Activated T-cell treated with anti-CD3 and anti-CD28 coated beads, Interleukin-2, amount 50 U/mL, for 72 hours (primary cell): ENCODE measurements around the gene ELF2. TPM values are rescaled to one million over a fixed set of nuclear protein-coding genes. Genes with fewer than 3 reads are reported as not detected.
"Not testable (repeated sequence)": the region's sequence is repeated elsewhere in the genome, so short reads cannot be mapped to it uniquely, and the experiment has no call there.

ENCODE experiments used
- ATAC-seq, 2 donors: fragments of 150-1000 bp; cut with Tn5 transposase; replicated peaks in 1 of 2; 2 replicates each; pipeline ENCODE4 v1.10.0; 2021; ENCODE audit warnings: moderate library complexity in 2 of 2, mild to moderate bottlenecking in 1 of 2
- DNase-seq, 2 donors: peaks; one replicate each; pipeline ENCODE4 v3.0.0; 2021 to 2022; ENCODE audit warnings: mixed read lengths in 1 of 2
- H3K27ac Mint-ChIP-seq: one replicate; pipeline ENCODE4 v1.8.0; 2022; ENCODE audit warnings: mild to moderate bottlenecking, moderate library complexity, mixed read lengths
- H3K27me3 Mint-ChIP-seq: one replicate; pipeline ENCODE4 v1.8.0; 2022; ENCODE audit warnings: low read depth, mixed read lengths
- H3K36me3 Mint-ChIP-seq, 2 donors: one replicate each; pipeline ENCODE4 v1.8.0; 2022; ENCODE audit warnings: mixed read lengths in 2 of 2, mild to moderate bottlenecking in 1 of 2; ENCODE audit not compliant: insufficient read depth in 2 of 2
- H3K4me1 Mint-ChIP-seq: one replicate; pipeline ENCODE4 v1.8.0; 2022; ENCODE audit warnings: low read depth, mixed read lengths
- H3K4me3 Mint-ChIP-seq, 2 donors: one replicate each; pipeline ENCODE4 v1.8.0; 2022; ENCODE audit warnings: mild to moderate bottlenecking in 2 of 2, mixed read lengths in 2 of 2, moderate library complexity in 2 of 2
- H3K9me3 Mint-ChIP-seq, 2 donors: one replicate each; pipeline ENCODE4 v1.8.0; 2022; ENCODE audit warnings: mixed read lengths in 2 of 2
- total RNA-seq, 2 donors: library from RNA; stranded (reverse); gene quantifications; one replicate each; pipeline ENCODE4 v1.2.3, GENCODE V29; 2022

The ELF2 gene
- total RNA-seq, 2 donors from 2014 or later: 34.8 to 36.4 TPM

DNA sequence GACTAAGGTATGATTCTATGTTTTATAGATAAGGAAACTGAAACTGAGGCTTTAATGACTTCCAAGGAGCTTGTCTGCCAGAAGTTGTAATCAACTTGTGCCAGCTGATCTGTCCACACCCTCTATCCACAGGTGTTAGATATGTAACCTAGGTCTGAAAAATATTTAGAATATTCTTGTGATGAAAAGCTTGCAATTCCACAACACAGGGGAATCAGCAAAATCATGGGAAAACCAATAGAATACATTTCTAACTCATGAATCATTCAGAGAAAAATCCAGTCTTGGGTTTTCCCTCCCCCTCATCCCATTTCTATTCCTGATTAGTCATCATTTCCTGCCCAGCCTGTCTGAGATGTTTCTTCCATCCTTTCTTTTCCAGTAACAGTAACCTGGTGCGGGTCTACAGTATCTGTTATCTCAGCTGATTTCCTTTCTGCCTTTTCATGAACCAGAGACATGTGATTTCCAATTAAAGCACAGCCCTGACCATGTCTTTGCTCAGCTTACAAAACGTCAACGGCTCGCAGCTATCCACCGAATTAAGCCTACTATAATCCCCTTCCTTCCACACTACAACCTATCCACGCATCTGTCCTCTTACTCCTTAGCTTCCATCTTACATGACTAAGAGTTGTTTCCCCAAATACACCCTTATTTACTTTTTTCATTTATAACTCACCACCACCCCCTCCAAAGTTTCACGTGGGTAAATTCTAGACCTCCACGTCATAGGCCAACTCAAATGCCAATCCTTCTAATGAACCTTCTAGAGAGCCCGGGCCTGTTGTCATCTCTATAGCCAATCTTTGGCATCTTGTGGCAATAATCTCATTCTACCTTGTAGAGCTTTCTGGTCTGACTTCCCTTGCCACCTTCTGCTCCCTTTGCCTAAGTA, 162.4 kb downstream of the ELF2 start:
- peak in 1 of 2 donors; percentile 41 for DNase-seq
- no peaks in the 10 kb centered on the region for H3K36me3 Mint-ChIP-seq
- peaks cover 32% of the 10 kb centered on the region for H3K4me1 Mint-ChIP-seq
- H3K9me3 Mint-ChIP-seq: no peaks in the 10 kb centered on the region
- H3K27ac Mint-ChIP-seq: peak overlapping the region; percentile 99
- peak; percentile 22 to 29 for ATAC-seq
- H3K27me3 Mint-ChIP-seq: no peaks in the 10 kb centered on the region
- H3K4me3 Mint-ChIP-seq: peak overlapping the region; percentile 81 to 95

DNA sequence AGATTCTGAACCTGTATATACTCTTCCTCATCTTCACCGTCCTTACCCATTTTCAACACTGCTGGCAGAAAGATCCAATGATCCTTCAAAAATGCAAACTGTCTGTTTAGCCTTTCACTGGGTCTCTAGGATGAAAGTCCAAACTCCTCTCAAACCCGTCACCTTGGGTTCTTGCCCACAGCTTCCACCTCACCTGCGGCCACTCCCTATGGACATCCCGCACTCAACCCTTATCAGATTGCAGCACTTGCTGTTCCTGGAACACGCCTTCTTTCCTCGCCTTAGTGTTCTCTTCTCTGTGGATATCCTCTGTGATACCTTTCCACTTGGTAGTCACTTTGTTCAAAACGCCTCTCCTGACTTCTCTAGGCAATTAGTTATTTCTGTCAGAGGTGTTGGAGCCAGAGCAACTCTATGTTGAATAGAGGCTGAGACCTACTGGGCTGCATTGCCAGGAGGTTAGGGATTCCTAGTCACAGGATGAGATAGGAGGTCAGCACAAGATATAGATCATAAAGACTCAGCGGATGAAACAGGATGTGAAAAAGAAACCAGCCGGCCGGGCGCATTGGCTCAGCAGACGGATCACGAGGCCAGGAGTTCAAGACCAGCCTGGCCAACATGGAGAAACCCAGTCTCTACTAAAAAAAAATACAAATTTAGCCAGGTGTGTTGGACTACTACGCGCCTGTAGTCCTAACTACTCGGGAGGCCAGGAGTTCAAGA, 165.6 kb downstream of the ELF2 start:
- H3K27ac Mint-ChIP-seq: no peak overlapping the region
- H3K4me1 Mint-ChIP-seq: peaks cover 17% of the 10 kb centered on the region
- H3K4me3 Mint-ChIP-seq: no peak overlapping the region
- H3K27me3 Mint-ChIP-seq: no peaks in the 10 kb centered on the region
- H3K36me3 Mint-ChIP-seq: no peaks in the 10 kb centered on the region
- H3K9me3 Mint-ChIP-seq: no peaks in the 10 kb centered on the region
- ATAC-seq (no peak), DNase-seq (no peak)

DNA sequence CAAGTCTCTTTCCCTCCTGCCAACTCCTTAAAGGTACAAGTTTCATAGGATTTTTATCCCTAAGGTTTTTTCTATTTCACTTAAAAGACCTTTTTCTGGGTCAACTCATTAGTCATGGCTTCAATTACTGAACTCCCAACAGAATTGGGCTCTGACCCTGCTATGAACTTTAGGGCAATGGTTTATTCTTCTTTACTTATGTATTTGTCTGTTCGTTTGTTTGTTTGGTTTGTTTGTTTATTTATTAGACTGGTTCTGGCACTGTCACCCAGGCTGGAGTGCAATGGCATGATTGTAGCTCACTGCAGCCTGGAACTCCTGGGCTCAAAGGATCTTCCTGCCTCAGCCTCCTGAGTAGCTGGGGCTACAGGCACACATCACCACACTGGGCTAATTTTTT, 167.3 kb downstream of the ELF2 start:
- DNase-seq (no peak), ATAC-seq (no peak)
- H3K4me3 Mint-ChIP-seq: no peak overlapping the region
- H3K4me1 Mint-ChIP-seq: peaks cover 10% of the 10 kb centered on the region
- no peaks in the 10 kb centered on the region for H3K27me3 Mint-ChIP-seq
- H3K27ac Mint-ChIP-seq: no peak overlapping the region
- no peaks in the 10 kb centered on the region for H3K36me3 Mint-ChIP-seq
- no peaks in the 10 kb centered on the region for H3K9me3 Mint-ChIP-seq

DNA sequence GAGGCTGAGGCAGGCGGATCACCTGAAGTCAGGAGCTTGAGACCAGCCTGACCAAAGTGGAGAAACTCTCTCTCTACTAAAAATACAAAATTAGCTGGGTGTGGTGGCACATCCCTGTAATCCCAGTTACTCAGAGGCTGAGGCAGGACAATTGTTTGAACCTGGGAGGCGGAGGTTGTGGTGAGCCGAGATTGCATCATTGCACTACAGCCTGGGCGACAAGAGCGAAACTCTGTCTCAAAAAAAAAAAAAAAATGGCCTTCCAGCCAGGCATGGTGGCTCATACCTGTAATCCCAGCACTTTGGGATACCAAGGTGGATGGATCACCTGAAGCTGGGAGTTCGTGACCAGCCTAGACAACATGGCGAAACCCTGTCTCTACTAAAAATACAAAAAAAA, 168.7 kb downstream of the ELF2 start:
- ATAC-seq, DNase-seq, H3K9me3 Mint-ChIP-seq: not testable (repeated sequence)

DNA sequence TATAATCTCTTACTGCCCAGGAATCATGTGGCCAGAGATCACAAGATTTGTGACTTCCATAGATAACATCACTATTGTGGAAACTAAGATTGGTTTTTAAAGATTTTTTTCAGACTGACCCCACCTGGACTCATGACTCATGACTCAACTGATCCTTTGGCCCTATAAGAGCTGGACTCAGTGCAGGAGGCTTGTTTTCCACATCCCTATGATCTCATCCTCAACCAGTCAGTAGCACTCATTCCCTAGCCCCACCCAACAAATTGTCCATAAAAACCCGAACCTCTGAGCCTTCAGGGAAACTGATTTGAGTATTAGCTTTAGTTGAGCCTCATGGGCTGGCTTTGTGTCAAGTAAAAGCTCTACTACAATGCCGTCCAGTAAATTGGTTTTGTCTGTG, 169.4 kb downstream of the ELF2 start:
- ATAC-seq (no peak), DNase-seq (no peak)
- H3K9me3 Mint-ChIP-seq: no peaks in the 10 kb centered on the region
- no peaks in the 10 kb centered on the region for H3K27me3 Mint-ChIP-seq
- no peak overlapping the region for H3K4me3 Mint-ChIP-seq
- no peaks in the 10 kb centered on the region for H3K36me3 Mint-ChIP-seq
- no peak overlapping the region for H3K27ac Mint-ChIP-seq
- H3K4me1 Mint-ChIP-seq: no peaks in the 10 kb centered on the region

More for the DNA sequence above, 168.7 kb downstream of the ELF2 start:
- not testable (repeated sequence) for H3K36me3 Mint-ChIP-seq, H3K4me1 Mint-ChIP-seq, H3K4me3 Mint-ChIP-seq, H3K27me3 Mint-ChIP-seq, H3K27ac Mint-ChIP-seq

Other genes starting within 250 kb of the ELF2 start
- gene NOCT, start 161.4 kb downstream of the ELF2 start, total RNA-seq: 10 to 100 TPM; 10.3 to 11.4 TPM
- gene MGARP, start 103.0 kb upstream of the ELF2 start, total RNA-seq: not detected
- gene NAA15, start 124.3 kb upstream of the ELF2 start, total RNA-seq: 10 to 100 TPM; 56.0 to 71.9 TPM
- gene NDUFC1, start 125.3 kb upstream of the ELF2 start, total RNA-seq: 10 to 100 TPM; 28.5 to 30.4 TPM